Thyroid gland (tissue), 4 donors: ENCODE measurements around the gene TPSB2.

ENCODE experiments used
- POLR2A ChIP-seq, 2 donors: fragments of 450-650 bp; IDR thresholded peaks; one replicate each; pipeline ENCODE4 v1.6.1; 2017; ENCODE audit warnings: antibody characterized with exemption in 2 of 2, mild to moderate bottlenecking in 2 of 2, moderate library complexity in 1 of 2
- TF ChIP-seq, protein P1 (sequence below), 6 experiments: fragments of 200-600 bp in 3 of 6; fragments of 450-650 bp in 3 of 6; sonication (generic) in 3 of 6; IDR thresholded peaks; one replicate each; pipeline ENCODE4 v1.5.1; 2016 to 2019; ENCODE audit warnings: antibody characterized with exemption in 6 of 6, mild to moderate bottlenecking in 2 of 6, inconsistent platforms in 1 of 6, moderate library complexity in 1 of 6

DNA sequence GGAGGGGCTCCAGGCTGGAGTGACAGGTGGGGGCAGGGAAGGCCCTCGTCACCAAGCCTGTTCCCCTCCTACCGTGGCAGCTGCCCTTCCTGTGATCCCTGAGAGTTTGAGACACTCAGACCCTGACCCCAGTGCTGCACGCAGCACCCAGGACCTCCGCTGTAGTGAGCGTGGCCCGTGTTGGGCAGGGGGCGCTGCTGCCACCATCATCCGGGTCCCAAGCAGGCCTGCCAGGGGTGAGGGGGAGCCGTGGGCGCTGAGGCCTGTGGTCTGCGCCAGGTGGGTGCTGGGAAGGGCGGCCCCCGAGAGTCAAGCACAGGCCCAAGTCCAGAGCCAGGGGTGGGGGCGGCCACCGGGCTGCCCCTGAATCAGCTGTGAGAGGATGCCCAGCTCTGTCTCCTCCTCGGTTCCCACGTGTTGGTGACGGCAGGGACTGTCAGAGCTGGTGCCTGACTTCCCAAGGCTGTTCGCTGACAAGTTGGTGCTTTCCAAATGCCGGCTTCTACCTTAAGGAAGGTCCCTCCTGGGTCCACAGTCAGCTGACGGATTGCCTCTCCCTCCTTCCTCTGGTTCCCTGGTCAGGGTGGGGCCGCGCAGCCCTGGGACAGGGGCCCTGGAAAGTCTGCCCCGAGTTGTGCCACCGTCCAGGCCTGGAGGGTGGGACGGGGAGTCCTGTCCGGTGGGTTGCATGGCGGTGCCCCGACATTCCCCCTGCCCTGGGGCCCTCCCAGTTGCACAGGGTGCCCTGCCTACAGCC, 36.0 kb downstream of the TPSB2 start:
- TF ChIP-seq POLR2A (IDR thresholded peaks at IDR 0.05), result no peak
- TF ChIP-seq, protein P1, sequence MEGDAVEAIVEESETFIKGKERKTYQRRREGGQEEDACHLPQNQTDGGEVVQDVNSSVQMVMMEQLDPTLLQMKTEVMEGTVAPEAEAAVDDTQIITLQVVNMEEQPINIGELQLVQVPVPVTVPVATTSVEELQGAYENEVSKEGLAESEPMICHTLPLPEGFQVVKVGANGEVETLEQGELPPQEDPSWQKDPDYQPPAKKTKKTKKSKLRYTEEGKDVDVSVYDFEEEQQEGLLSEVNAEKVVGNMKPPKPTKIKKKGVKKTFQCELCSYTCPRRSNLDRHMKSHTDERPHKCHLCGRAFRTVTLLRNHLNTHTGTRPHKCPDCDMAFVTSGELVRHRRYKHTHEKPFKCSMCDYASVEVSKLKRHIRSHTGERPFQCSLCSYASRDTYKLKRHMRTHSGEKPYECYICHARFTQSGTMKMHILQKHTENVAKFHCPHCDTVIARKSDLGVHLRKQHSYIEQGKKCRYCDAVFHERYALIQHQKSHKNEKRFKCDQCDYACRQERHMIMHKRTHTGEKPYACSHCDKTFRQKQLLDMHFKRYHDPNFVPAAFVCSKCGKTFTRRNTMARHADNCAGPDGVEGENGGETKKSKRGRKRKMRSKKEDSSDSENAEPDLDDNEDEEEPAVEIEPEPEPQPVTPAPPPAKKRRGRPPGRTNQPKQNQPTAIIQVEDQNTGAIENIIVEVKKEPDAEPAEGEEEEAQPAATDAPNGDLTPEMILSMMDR (IDR thresholded peaks at IDR 0.05), result no peak
